ENCODE measurements around the gene TLE4. TPM values are rescaled to one million over a fixed set of nuclear protein-coding genes. Genes with fewer than 3 reads are reported as not detected.

TLE4 gene
- polyA plus RNA-seq, 1 donor (not counting 4 experiments of a cell fraction or from before 2014, with no cell fraction given), result 14.7 TPM

DNA sequence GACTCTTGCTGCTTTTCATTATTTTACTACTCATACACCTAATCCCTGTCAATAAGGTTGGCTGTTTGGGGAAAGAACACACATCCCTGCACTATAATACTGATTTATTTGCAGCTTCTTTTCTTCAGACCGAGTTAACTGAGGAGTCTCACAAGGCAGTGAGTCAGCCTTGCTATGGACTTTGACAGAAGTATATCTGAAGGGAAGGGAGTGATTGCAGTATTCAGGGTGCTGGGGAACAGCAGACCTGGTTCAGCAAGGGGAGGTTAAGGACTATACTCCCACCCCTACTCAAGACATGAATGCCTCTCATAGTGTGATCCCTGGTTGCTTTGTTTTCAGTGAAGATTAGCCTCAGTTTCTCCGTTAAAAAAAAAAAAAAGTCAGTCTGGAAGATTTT is 99.8 kb downstream of the TLE4 start:
- no peak overlapping the region for H3K4me3 ChIP-seq (ENCODE audit: control insufficient read depth in 2 of 3, extremely low read depth in 1 of 3, insufficient read depth in 2 of 3, low read depth in 1 of 3, low read length in 3 of 3)
- peaks cover 40% of the 10 kb centered on the region for H3K4me1 ChIP-seq (ENCODE audit: control insufficient read depth, extremely low read depth, insufficient read depth, low read length)
- no peak overlapping the region for H2AFZ ChIP-seq (ENCODE audit: control insufficient read depth, low read length)
- H3K27ac ChIP-seq (ENCODE audit: control insufficient read depth, insufficient read depth, low read length), result peak overlapping the region; percentile 60
- no peaks in the 10 kb centered on the region for H3K36me3 ChIP-seq (ENCODE audit: control insufficient read depth in 2 of 2, extremely low read depth in 1 of 2, insufficient read depth in 2 of 2, low read length in 2 of 2)
- no peaks in the 10 kb centered on the region for H4K20me1 ChIP-seq (ENCODE audit: control insufficient read depth, extremely low read depth, insufficient read depth, low read length)
- no peak for TF ChIP-seq EZH2 (IDR thresholded peaks at IDR 0.05; ENCODE audit: low read length)
- TF ChIP-seq, protein P1, sequence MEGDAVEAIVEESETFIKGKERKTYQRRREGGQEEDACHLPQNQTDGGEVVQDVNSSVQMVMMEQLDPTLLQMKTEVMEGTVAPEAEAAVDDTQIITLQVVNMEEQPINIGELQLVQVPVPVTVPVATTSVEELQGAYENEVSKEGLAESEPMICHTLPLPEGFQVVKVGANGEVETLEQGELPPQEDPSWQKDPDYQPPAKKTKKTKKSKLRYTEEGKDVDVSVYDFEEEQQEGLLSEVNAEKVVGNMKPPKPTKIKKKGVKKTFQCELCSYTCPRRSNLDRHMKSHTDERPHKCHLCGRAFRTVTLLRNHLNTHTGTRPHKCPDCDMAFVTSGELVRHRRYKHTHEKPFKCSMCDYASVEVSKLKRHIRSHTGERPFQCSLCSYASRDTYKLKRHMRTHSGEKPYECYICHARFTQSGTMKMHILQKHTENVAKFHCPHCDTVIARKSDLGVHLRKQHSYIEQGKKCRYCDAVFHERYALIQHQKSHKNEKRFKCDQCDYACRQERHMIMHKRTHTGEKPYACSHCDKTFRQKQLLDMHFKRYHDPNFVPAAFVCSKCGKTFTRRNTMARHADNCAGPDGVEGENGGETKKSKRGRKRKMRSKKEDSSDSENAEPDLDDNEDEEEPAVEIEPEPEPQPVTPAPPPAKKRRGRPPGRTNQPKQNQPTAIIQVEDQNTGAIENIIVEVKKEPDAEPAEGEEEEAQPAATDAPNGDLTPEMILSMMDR (optimal IDR thresholded peaks at IDR 0.05 in 1 of 3, IDR thresholded peaks at IDR 0.05 in 1 of 3, conservative IDR thresholded peaks at IDR 0.05 in 1 of 3; ENCODE audit: extremely low read depth in 1 of 3, insufficient read depth in 2 of 3, low read length in 3 of 3), result no peak
- H3K9me1 ChIP-seq (ENCODE audit: control insufficient read depth, extremely low read depth, insufficient read depth, low read length), result no peaks in the 10 kb centered on the region
- DNase-seq (ENCODE audit: low read depth, low spot score) (no peak), FAIRE-seq (no peak)
- dilution Hi-C loops (cut with MboI; ENCODE audit: extremely low pct_ligation_motif_present, low sequenced_read_pairs), result no loop called here
- no peaks in the 10 kb centered on the region for H3K27me3 ChIP-seq (ENCODE audit: control insufficient read depth, extremely low read depth, insufficient read depth, low read length)
- H3K9ac ChIP-seq (ENCODE audit: control insufficient read depth, extremely low read depth, insufficient read depth, low read length), result no peak overlapping the region
- H3K9me3 ChIP-seq (ENCODE audit: control insufficient read depth, low read depth, low read length), result no peaks in the 10 kb centered on the region
- no peaks in the 10 kb centered on the region for H3K79me2 ChIP-seq (ENCODE audit: control insufficient read depth, insufficient read depth, low read length)
- no peak overlapping the region for H3K4me2 ChIP-seq (ENCODE audit: control insufficient read depth, extremely low read depth, insufficient read depth, low read depth, low read length)

DNA sequence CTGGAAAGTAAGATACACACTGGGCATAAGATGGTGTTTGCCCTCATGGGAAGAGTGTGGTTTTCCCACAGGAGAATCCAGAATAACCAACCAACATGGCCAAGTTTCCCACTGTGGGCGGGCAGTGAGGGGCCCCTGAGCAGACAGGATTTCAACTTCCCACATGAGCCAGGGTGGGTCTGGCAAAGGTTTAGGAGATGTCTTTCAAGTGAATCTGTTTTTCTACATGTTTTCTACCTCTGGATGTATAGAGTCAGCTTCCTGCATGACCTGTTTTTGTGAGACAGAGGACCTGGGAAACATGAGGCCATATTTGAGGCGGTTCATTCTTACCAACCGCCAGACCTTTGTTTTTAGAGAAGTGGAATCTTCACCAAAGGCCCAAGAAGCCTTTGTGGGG is 100.5 kb downstream of the TLE4 start:
- Histone ChIP-seq H3K27me3 (ENCODE audit: control insufficient read depth, extremely low read depth, insufficient read depth, low read length) (no peaks in the 10 kb centered on the region), H3K4me2 (ENCODE audit: control insufficient read depth, extremely low read depth, insufficient read depth, low read depth, low read length) (no peak overlapping the region), H4K20me1 (ENCODE audit: control insufficient read depth, extremely low read depth, insufficient read depth, low read length) (no peaks in the 10 kb centered on the region), H3K36me3 (ENCODE audit: control insufficient read depth in 2 of 2, extremely low read depth in 1 of 2, insufficient read depth in 2 of 2, low read length in 2 of 2) (no peaks in the 10 kb centered on the region), H3K9ac (ENCODE audit: control insufficient read depth, extremely low read depth, insufficient read depth, low read length) (no peak overlapping the region), H3K79me2 (ENCODE audit: control insufficient read depth, insufficient read depth, low read length) (no peaks in the 10 kb centered on the region), H3K27ac (ENCODE audit: control insufficient read depth, insufficient read depth, low read length) (no peak overlapping the region), H3K9me3 (ENCODE audit: control insufficient read depth, low read depth, low read length) (no peaks in the 10 kb centered on the region), H3K4me1 (ENCODE audit: control insufficient read depth, extremely low read depth, insufficient read depth, low read length) (peaks cover 40% of the 10 kb centered on the region), H3K4me3 (ENCODE audit: control insufficient read depth in 2 of 3, extremely low read depth in 1 of 3, insufficient read depth in 2 of 3, low read depth in 1 of 3, low read length in 3 of 3) (no peak overlapping the region), H3K9me1 (ENCODE audit: control insufficient read depth, extremely low read depth, insufficient read depth, low read length) (no peaks in the 10 kb centered on the region), H2AFZ (ENCODE audit: control insufficient read depth, low read length) (no peak overlapping the region)
- TF ChIP-seq EZH2 (IDR thresholded peaks at IDR 0.05; ENCODE audit: low read length), result no peak
- TF ChIP-seq, protein P1 (optimal IDR thresholded peaks at IDR 0.05 in 1 of 3, IDR thresholded peaks at IDR 0.05 in 1 of 3, conservative IDR thresholded peaks at IDR 0.05 in 1 of 3; ENCODE audit: extremely low read depth in 1 of 3, insufficient read depth in 2 of 3, low read length in 3 of 3), result no peak
- dilution Hi-C loops (cut with MboI; ENCODE audit: extremely low pct_ligation_motif_present, low sequenced_read_pairs), result no loop called here
- DNase-seq (ENCODE audit: low read depth, low spot score) (no peak), FAIRE-seq (no peak)

Data from keratinocyte (primary cell).